ENCODE data around the gene DPT. TPM values are rescaled to one million over a fixed set of nuclear protein-coding genes. Genes with fewer than 3 reads are reported as not detected.

Gene DPT
- total RNA-seq, 2 experiments from 2014 or later: not detected

- Mint-ChIP-seq H3K9me3 (no peaks in the 10 kb centered on the region), H3K4me3 (no peak overlapping the region), H3K27ac (no peak overlapping the region), H3K36me3 (ENCODE audit: low read depth) (no peaks in the 10 kb centered on the region), H3K27me3 (peaks cover 12% of the 10 kb centered on the region), H3K4me1 (no peaks in the 10 kb centered on the region)
- ChIA-PET CTCF (interaction anchor here (1.6 kb wide), 1 partner anchor 16 kb away, joined by 4 read pairs; no protein-coding TSS in a partner anchor), POLR2A (no interaction called here)
- DNase-seq: no peak
These were observed 74.6 kb downstream of the DPT start for GRCh38 chr1:168654198-168654915.

- H3K4me1 Mint-ChIP-seq: no peaks in the 10 kb centered on the region
- CTCF ChIA-PET: no interaction called here
- H3K27ac Mint-ChIP-seq: no peak overlapping the region
These were observed 75.4 kb downstream of the DPT start for GRCh38 chr1:168653567-168653966.

GRCh38 chr1:168645721-168646120, 83.3 kb downstream of the DPT start:
- ChIA-PET CTCF (no interaction called here), POLR2A (no interaction called here)
- no peak for DNase-seq
- no peak overlapping the region for H3K27ac Mint-ChIP-seq
- no peaks in the 10 kb centered on the region for H3K4me1 Mint-ChIP-seq
- no peak overlapping the region for H3K4me3 Mint-ChIP-seq
- no peaks in the 10 kb centered on the region for H3K36me3 Mint-ChIP-seq (ENCODE audit: low read depth)
- H3K9me3 Mint-ChIP-seq: no peaks in the 10 kb centered on the region
- peaks cover 9% of the 10 kb centered on the region for H3K27me3 Mint-ChIP-seq

More at GRCh38 chr1:168653567-168653966, 75.4 kb downstream of the DPT start:
- POLR2A ChIA-PET: no interaction called here
- Mint-ChIP-seq H3K36me3 (ENCODE audit: low read depth) (no peaks in the 10 kb centered on the region), H3K4me3 (no peak overlapping the region), H3K27me3 (peaks cover 14% of the 10 kb centered on the region), H3K9me3 (no peaks in the 10 kb centered on the region)
- no peak for DNase-seq

Other genes with a start within 250 kb of the DPT start
- gene XCL2, start 185.2 kb downstream of the DPT start, total RNA-seq: not detected
- gene XCL1, start 152.6 kb downstream of the DPT start, total RNA-seq: under 1 TPM in 1 of 2 experiments, not detected in 1; 0.33 TPM